HG02588 (cell line): ENCODE results near the gene ACER3.
"Not testable (repeated sequence)": the region's sequence is repeated elsewhere in the genome, so short reads cannot be mapped to it uniquely, and the experiment has no call there.

ENCODE experiments used
- ATAC-seq: cut with Tn5 transposase; IDR thresholded peaks from one replicate; pipeline ENCODE4 v1.9.1; 2021; ENCODE audit warnings: mild to moderate bottlenecking, moderate library complexity; ENCODE audit not compliant: unreplicated experiment

The ACER3 gene

DNA sequence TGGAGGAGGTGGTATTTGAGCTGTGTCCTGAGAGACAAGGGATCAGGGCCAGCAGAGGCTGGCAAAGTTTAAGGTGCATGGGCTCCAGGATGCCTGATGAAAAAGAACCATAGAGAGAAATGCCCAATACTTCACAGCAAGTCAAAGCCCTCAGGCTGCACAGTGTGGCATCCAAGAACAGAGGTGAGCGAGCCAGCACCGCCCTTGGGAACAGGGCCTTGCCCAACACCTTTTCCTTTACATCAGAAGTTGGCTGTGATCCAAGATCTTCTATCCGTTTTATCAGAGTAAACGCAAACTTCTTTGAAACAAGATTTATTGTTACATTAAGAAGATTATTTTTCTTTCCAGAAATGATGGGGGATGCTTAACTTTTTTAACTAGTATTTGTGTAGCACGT lies 174.9 kb downstream of the ACER3 start:
- no peak for ATAC-seq

DNA sequence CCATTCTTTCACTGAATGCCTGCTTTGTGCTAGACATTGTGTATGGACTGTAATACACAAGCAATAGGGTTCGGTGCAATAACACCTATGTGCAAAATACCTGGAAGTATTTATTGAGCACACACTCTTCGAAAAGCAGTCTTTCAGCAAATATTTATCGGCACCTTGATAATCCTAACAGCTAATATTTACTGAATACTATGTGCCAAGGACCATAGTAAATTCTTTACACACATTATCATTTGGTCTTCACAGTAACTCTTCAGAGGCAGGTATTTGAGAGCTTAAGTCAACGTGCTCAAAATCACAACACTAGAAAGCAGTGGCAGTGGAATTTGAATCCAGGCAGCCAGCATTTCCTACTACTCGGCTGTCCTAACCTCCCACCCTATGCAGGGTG lies 175.7 kb downstream of the ACER3 start:
- no peak for ATAC-seq

DNA sequence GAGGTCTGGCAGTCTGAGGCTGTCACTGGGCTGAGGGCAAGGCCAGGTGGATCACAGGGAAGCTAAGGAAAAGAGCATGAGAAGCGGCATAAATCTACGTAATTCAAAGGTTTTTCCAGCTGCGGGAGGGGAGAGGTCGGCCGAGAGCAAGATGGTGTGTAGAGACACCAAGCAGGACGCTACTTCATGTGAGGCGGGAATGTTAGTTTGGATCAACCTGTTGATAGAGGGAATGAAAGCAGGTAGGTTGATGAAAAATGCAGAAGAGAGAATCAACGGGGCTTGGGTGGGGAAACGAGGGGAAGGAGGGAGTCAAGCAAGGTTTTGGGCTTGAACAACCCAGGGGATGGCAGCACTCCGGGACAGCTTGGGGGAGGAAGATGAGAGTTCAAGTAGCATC lies 176.3 kb downstream of the ACER3 start:
- no peak for ATAC-seq

- no peak for ATAC-seq
Measured at GRCh38 chr11:77038029-77038824, 177.5 kb downstream of the ACER3 start.

DNA sequence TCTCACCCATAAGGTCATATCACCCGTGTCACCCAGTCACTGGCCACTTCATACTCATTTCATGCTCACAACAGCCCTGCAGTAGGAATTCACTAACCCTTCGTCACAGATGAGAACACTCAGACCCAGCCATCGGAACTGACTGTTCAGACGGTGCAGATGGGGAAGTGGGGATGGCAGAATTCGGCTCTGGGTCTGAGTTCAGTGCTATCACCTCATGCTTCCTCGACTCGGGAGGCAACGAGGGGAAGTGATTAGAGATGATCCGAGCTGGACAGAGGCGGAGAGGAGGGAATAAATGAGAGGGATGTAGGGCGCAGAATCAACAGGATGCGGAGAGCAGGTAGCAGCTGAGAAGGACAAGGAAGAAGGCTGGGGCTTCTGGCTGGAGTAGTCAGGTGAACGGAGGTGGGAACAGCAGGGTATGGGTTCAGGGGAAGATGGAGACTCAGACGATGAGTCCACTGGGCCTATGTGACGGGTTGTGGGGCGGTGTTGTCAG lies 178.2 kb downstream of the ACER3 start:
- no peak for ATAC-seq

DNA sequence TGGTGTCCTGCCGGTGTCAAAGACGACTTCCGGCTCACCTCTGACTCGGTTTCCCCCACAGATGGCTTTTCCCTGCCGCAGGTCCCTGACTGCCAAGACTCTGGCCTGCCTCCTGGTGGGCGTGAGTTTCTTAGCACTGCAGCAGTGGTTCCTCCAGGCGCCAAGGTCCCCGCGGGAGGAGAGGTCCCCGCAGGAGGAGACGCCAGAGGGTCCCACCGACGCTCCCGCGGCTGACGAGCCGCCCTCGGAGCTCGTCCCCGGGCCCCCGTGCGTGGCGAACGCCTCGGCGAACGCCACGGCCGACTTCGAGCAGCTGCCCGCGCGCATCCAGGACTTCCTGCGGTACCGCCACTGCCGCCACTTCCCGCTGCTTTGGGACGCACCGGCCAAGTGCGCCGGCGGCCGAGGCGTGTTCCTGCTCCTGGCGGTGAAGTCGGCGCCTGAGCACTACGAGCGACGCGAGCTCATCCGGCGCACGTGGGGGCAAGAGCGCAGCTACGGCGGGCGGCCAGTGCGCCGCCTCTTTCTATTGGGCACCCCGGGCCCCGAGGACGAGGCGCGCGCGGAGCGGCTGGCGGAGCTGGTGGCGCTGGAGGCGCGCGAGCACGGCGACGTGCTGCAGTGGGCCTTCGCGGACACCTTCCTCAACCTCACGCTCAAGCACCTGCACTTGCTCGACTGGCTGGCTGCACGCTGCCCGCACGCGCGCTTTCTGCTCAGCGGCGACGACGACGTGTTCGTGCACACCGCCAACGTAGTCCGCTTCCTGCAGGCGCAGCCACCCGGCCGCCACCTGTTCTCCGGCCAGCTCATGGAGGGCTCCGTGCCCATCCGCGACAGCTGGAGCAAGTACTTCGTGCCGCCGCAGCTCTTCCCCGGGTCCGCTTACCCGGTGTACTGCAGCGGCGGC lies 179.0 kb downstream of the ACER3 start:
- no peak for ATAC-seq

DNA sequence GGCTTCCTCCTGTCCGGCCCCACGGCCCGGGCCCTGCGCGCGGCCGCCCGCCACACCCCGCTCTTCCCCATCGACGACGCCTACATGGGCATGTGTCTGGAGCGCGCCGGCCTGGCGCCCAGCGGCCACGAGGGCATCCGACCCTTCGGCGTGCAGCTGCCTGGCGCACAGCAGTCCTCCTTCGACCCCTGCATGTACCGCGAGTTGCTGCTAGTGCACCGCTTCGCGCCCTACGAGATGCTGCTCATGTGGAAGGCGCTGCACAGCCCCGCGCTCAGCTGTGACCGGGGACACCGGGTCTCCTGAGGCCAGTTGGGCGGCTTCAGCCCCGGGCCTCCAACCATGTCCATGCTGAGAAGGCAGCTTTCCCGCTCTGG lies 179.7 kb downstream of the ACER3 start:
- no peak for ATAC-seq

- ATAC-seq = no peak
Measured at GRCh38 chr11:77040889-77041288, 180.2 kb downstream of the ACER3 start.

GRCh38 chr11:77042111-77042726 lies 181.5 kb downstream of the ACER3 start:
- no peak for ATAC-seq

- no peak for ATAC-seq
Measured at GRCh38 chr11:77044356-77044755, 183.6 kb downstream of the ACER3 start.

DNA sequence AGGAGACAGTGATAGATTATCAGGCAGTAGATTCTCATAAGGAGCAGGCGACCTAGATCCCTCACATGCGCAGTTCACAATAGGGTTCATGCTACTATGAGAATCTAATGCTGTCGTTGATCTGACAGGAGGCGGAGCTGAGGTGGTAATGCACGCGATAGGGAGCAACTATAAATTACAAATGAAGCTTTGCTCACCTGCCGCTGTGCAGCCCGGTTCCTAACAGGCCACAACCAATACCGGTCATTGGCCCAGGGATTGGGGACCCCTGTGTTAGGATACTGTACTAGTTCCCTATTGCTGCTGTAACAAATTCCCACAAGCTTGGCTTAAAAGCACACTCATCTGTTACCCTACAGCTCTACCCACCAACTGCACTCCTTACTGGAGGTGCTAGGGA lies 184.2 kb downstream of the ACER3 start:
- no peak for ATAC-seq

GRCh38 chr11:77046060-77046501 lies 185.4 kb downstream of the ACER3 start:
- ATAC-seq = no peak

DNA sequence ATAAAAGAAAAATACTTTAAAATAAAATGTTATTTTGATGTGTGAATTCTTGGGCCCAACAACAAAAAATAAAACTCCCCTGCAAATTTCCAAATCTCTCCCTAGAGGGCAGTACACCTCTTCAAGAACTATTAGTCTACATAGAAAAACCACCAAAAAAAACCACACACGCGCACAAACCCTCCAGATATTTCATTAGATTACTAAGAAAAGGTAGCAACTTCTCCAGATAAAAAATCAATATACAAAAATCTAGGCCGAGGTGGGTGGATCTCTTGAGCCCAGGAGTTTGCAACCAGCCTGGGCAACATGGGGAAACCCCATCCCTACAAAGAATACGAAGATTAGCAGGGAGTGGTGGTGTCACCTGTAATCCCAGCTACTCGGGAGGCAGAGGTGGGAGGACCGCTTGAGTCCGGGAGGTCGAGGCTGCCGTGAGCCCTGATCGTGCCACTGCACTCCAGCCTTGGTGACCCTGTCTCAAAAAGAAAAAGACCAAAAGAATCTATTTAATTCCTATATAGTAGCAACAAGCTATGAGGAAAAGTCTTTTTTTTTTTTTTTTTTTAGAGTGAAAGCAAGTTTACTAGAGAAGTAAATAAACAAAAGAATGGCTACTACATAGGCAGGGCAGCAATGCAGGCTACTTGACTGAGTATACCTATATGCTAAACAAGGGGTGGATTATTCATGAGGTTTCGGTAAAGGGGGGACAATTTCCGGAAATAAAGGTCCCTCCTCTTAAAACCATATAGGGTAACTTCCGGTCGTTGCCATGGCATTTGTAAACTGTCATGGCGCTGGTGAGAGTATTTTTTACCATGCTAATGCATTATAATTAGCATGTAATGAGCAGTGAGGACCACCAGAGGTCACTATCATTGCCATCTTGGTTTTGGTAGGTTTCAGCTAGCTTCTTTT lies 186.5 kb downstream of the ACER3 start:
- peak; percentile 72 for ATAC-seq

- not testable (repeated sequence) for ATAC-seq
Measured at GRCh38 chr11:77047928-77048446, 187.3 kb downstream of the ACER3 start.

GRCh38 chr11:77049026-77049425 lies 188.3 kb downstream of the ACER3 start:
- ATAC-seq = no peak

GRCh38 chr11:77051511-77051910 lies 190.8 kb downstream of the ACER3 start:
- no peak for ATAC-seq

DNA sequence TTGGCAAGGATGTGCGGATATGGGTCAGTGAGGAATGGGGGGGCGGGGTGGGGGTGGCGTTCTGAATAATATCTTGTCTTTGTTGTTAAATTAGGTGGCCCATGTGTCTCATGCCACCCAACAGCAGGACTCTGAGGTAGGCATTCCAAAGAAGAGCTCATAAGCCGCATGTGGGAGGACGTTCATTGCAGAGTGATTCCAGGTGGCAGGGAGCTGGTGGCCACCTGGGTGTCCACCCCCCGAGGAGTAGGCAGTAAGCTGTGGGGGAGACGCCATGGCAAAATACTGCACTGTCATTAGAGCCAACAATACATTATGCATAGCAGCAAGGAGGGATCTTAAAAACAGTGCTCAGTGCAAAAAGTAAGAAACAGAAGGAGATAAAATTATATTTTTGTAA lies 191.8 kb downstream of the ACER3 start:
- ATAC-seq = no peak

GRCh38 chr11:77053217-77054015 lies 192.7 kb downstream of the ACER3 start:
- no peak for ATAC-seq

DNA sequence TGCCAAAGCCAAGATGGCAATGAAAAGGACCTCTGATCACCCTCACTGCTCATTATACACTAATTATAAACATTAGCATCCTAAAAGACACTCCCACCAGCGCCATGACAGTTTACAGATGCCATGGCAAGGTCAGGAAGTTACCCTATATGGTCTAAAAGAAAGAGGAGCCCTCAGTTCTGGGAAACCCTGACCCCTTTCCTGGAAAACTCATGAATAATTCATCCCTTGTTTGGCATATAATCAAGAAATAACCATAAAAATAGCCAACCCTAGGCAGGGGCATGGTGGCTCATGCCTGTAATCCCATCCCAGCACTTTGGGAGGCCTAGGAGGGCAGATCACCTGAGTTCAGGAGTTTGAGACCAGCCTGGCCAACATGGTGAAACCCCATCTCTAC lies 193.4 kb downstream of the ACER3 start:
- ATAC-seq = no peak
